GM23248 (cell line): ENCODE measurements around the gene SF3B4. TPM values are rescaled to one million over a fixed set of nuclear protein-coding genes. Genes with fewer than 3 reads are reported as not detected.

Source experiments
- DNase-seq: peaks from one replicate; pipeline ENCODE4 v3.0.0-alpha.2; 2015
- H2AFZ ChIP-seq: fragments of 200-600 bp; sonication (generic); 2 replicates; pipeline ENCODE4 v1.6.1; 2016; ENCODE audit warnings: antibody characterized with exemption
- H3F3A ChIP-seq: fragments of 200-600 bp; sonication (generic); 2 replicates; pipeline ENCODE4 v1.6.1; 2016; ENCODE audit warnings: mild to moderate bottlenecking, antibody characterized with exemption, mixed run types; ENCODE audit not compliant: insufficient read depth
- H3K27ac ChIP-seq: fragments of 200-600 bp; sonication (generic); 2 replicates; pipeline ENCODE4 v1.5.1; 2016; ENCODE audit warnings: mild to moderate bottlenecking
- H3K27me3 ChIP-seq: fragments of 200-600 bp; sonication (generic); replicated peaks from 2 replicates; pipeline ENCODE4 v1.6.1; 2016; ENCODE audit warnings: mild to moderate bottlenecking; ENCODE audit not compliant: insufficient read depth
- H3K36me3 ChIP-seq: fragments of 200-600 bp; sonication (generic); 2 replicates; pipeline ENCODE4 v1.6.1; 2016; ENCODE audit warnings: low read depth, mild to moderate bottlenecking
- H3K4me1 ChIP-seq: fragments of 200-600 bp; sonication (generic); 2 replicates; pipeline ENCODE4 v1.6.1; 2016; ENCODE audit warnings: mild to moderate bottlenecking; ENCODE audit not compliant: insufficient read depth
- H3K4me2 ChIP-seq: fragments of 200-600 bp; sonication (generic); one replicate; pipeline ENCODE4 v1.6.1; 2016; ENCODE audit warnings: mild to moderate bottlenecking; ENCODE audit not compliant: unreplicated experiment
- H3K4me3 ChIP-seq: fragments of 200-600 bp; sonication (generic); 2 replicates; pipeline ENCODE4 v1.5.1; 2016; ENCODE audit warnings: mild to moderate bottlenecking
- H3K79me2 ChIP-seq: fragments of 200-600 bp; sonication (generic); 2 replicates; pipeline ENCODE4 v1.6.1; 2016; ENCODE audit warnings: mild to moderate bottlenecking; ENCODE audit not compliant: insufficient read depth
- H3K9ac ChIP-seq: fragments of 200-600 bp; sonication (generic); 2 replicates; pipeline ENCODE4 v1.6.1; 2016; ENCODE audit warnings: mild to moderate bottlenecking
- H3K9me2 ChIP-seq: fragments of 200-600 bp; sonication (generic); 2 replicates; pipeline ENCODE4 v1.6.1; 2016; ENCODE audit warnings: mixed run types, mild to moderate bottlenecking, moderate library complexity; ENCODE audit not compliant: insufficient read depth
- H3K9me3 ChIP-seq: fragments of 200-600 bp; sonication (generic); one replicate; pipeline ENCODE4 v1.6.1; 2017; ENCODE audit warnings: low read depth
- H4K20me1 ChIP-seq: fragments of 200-600 bp; sonication (generic); 2 replicates; pipeline ENCODE4 v1.6.0; 2016; ENCODE audit not compliant: insufficient read depth
- EZH2 ChIP-seq: fragments of 200-600 bp; sonication (generic); IDR thresholded peaks from 2 replicates; pipeline ENCODE4 v1.6.1; 2018; ENCODE audit warnings: antibody characterized with exemption, mild to moderate bottlenecking; ENCODE audit not compliant: insufficient read depth, poor library complexity, severe bottlenecking
- EZH2phosphoT487 ChIP-seq: fragments of 200-600 bp; sonication (generic); IDR thresholded peaks from 2 replicates; pipeline ENCODE4 v1.6.1; 2018; ENCODE audit warnings: antibody characterized with exemption, moderate library complexity, mild to moderate bottlenecking, low read depth; ENCODE audit not compliant: insufficient read depth
- WGBS, 2 experiments: methylation state at CpG; one replicate each; pipeline ENCODE4 v1.1.6; 2015 to 2017; ENCODE audit warnings: low lambda C conversion rate in 2 of 2, low coverage in 1 of 2; ENCODE audit errors: missing lambda C conversion rate in 2 of 2; 5-methylcytosine and 5-hydroxymethylcytosine counted together
- in situ Hi-C: fragments of 300-500 bp; cut with MboI; formaldehyde crosslinking; loops from 2 replicates; pipeline ENCODE4 v1.15.0; 2020
- polyA plus RNA-seq: library from polyadenylated mRNA; unstranded; fragments of >200 nt; fragmentation: Nextera tagmentation; extraction: Ambion mirVana; gene quantifications from 2 replicates; pipeline ENCODE4 v1.2.1, GENCODE V29; 2016
- total RNA-seq: library from RNA; depleted of rRNA; stranded (reverse); fragments of >200 nt; shearing (Covaris generic); gene quantifications from 2 replicates; pipeline ENCODE4 v1.2.3, GENCODE V29; 2014

The SF3B4 gene
- total and polyA plus RNA-seq, 2 experiments from 2014 or later: 12.3 to 98.0 TPM

GRCh38 chr1:149927056-149927562 lies 494 bp downstream of the SF3B4 start:
- Histone ChIP-seq H3K9ac (peak overlapping the region; percentile 91), H3K9me2 (no peaks in the 10 kb centered on the region), H3F3A (peaks cover 30% of the 10 kb centered on the region), H3K4me1 (peaks cover 39% of the 10 kb centered on the region), H4K20me1 (no peaks in the 10 kb centered on the region), H3K4me2 (peak overlapping the region; percentile 90), H3K4me3 (peak overlapping the region; percentile 95), H2AFZ (peak overlapping the region; percentile 81), H3K79me2 (peaks cover 35% of the 10 kb centered on the region), H3K27ac (peak overlapping the region; percentile 90), H3K27me3 (no peaks in the 10 kb centered on the region), H3K9me3 (no peaks in the 10 kb centered on the region), H3K36me3 (peaks cover 37% of the 10 kb centered on the region)
- WGBS, 2 experiments: 1% methylated on average over 10 of the region's 10 CpGs
- in situ Hi-C loops: no loop called here
- DNase-seq: peak; percentile 43
- TF ChIP-seq EZH2: no peak
- no peak for TF ChIP-seq EZH2phosphoT487

DNA sequence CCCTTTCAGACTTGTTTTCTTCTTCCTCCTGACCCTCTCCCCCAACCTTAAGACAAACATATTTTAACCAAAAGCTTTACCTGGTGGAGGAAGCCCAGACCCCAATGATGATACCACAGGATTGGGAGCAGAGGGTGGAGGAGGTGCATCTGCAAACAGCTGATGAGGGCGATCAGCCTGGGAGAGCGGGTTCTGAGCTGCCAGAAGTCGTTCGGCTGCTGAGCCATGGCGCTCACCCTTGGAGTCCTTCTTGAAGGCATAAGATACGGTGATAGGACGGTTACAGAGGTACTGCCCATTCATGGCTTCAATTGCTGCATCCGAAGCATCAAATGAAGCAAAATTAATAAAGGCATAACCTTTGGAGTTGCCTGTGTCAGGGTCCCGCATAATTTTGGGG lies 1.3 kb downstream of the SF3B4 start:
- Histone ChIP-seq H3K9me3 (no peaks in the 10 kb centered on the region), H2AFZ (no peak overlapping the region), H3K4me2 (peak overlapping the region; percentile 90), H4K20me1 (no peaks in the 10 kb centered on the region), H3F3A (peaks cover 37% of the 10 kb centered on the region), H3K79me2 (peaks cover 35% of the 10 kb centered on the region), H3K9me2 (no peaks in the 10 kb centered on the region), H3K27ac (no peak overlapping the region), H3K9ac (0 out of 2 replicates have a peak overlapping the region, but pooled peaks have one; percentile 91), H3K27me3 (no peaks in the 10 kb centered on the region), H3K4me3 (peak overlapping the region; percentile 95), H3K4me1 (peaks cover 34% of the 10 kb centered on the region), H3K36me3 (peaks cover 42% of the 10 kb centered on the region)
- in situ Hi-C loops: no loop called here
- TF ChIP-seq EZH2phosphoT487 (no peak), EZH2 (no peak)
- 89 to 93% methylated on average over 9 of the region's 9 CpGs for WGBS, 2 experiments
- DNase-seq: no peak

DNA sequence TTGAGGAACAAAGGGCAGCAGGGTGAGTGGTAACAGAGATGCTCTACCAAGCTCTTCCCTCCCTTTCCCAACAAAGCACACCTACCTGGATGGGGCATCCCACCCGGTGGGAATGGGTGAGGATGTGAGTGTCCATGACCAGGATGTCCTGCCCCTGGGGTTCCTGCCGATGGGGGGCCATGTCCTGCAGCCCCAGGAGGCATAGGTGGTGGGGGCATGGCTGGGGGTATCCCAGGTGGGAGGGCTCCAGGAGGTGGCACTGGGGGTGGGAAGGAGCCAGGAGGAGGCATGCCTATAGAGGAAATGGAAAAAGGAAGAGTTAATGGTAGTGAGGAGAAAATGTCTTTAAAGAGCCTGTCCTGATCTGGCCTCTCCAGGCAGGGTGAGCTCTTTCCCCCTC lies 1.9 kb downstream of the SF3B4 start:
- Histone ChIP-seq H4K20me1 (no peaks in the 10 kb centered on the region), H3K79me2 (peaks cover 35% of the 10 kb centered on the region), H3K4me2 (peak overlapping the region; percentile 90), H2AFZ (no peak overlapping the region), H3K27ac (no peak overlapping the region), H3K9ac (no peak overlapping the region), H3K36me3 (peaks cover 42% of the 10 kb centered on the region), H3F3A (peaks cover 37% of the 10 kb centered on the region), H3K4me3 (no peak overlapping the region), H3K4me1 (peaks cover 28% of the 10 kb centered on the region), H3K9me2 (no peaks in the 10 kb centered on the region), H3K9me3 (no peaks in the 10 kb centered on the region), H3K27me3 (no peaks in the 10 kb centered on the region)
- no peak for DNase-seq
- WGBS, 2 experiments: 98 to 100% methylated on average over 2 of the region's 2 CpGs
- in situ Hi-C loops: no loop called here
- no peak for TF ChIP-seq EZH2
- no peak for TF ChIP-seq EZH2phosphoT487

- Histone ChIP-seq H3K4me1 (peaks cover 25% of the 10 kb centered on the region), H4K20me1 (no peaks in the 10 kb centered on the region), H3K9ac (no peak overlapping the region), H3K9me2 (no peaks in the 10 kb centered on the region), H3F3A (peaks cover 34% of the 10 kb centered on the region), H3K4me2 (peak overlapping the region; percentile 1), H3K36me3 (peaks cover 42% of the 10 kb centered on the region), H3K27ac (no peak overlapping the region), H3K9me3 (no peaks in the 10 kb centered on the region), H3K79me2 (peaks cover 35% of the 10 kb centered on the region), H2AFZ (no peak overlapping the region), H3K27me3 (no peaks in the 10 kb centered on the region), H3K4me3 (no peak overlapping the region)
- DNase-seq: no peak
- no peak for TF ChIP-seq EZH2phosphoT487
- 87 to 89% methylated on average over 3 of the region's 3 CpGs for WGBS, 2 experiments
- in situ Hi-C loops: no loop called here
These were observed 2.3 kb downstream of the SF3B4 start for GRCh38 chr1:149925345-149925744.

DNA sequence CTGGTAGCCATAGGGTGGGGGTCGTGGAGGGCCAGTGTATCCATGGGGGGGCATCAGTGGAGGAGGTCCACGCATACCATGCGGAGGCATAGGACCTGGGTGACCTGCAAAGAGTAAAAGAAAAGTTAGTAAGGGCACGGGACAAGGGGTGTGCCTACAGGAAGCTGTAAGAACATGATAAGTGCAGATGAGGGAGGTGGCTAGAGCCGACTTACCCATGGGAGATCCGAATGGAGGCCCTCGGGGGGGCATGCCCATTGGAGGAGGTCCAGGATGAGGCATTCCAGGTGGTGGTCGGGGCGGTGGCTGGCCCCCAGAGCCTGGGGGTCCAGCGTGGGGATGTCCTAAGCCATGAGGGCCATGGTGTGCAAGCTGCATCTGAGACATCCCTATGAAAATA lies 4.0 kb downstream of the SF3B4 start:
- no peak for TF ChIP-seq EZH2phosphoT487
- TF ChIP-seq EZH2: no peak
- H3K4me3 ChIP-seq: no peak overlapping the region
- peaks cover 23% of the 10 kb centered on the region for H3K4me1 ChIP-seq
- peaks cover 35% of the 10 kb centered on the region for H3K79me2 ChIP-seq
- WGBS, 2 experiments: 78 to 84% methylated on average over 7 to 10 of the region's 10 CpGs
- DNase-seq: no peak
- H3F3A ChIP-seq: peaks cover 28% of the 10 kb centered on the region
- no peak overlapping the region for H3K9ac ChIP-seq
- H3K4me2 ChIP-seq: no peak overlapping the region
- H4K20me1 ChIP-seq: no peaks in the 10 kb centered on the region
- no peaks in the 10 kb centered on the region for H3K27me3 ChIP-seq
- peaks cover 42% of the 10 kb centered on the region for H3K36me3 ChIP-seq
- no peak overlapping the region for H3K27ac ChIP-seq
- no peaks in the 10 kb centered on the region for H3K9me3 ChIP-seq
- H3K9me2 ChIP-seq: no peaks in the 10 kb centered on the region
- in situ Hi-C loops: no loop called here
- H2AFZ ChIP-seq: no peak overlapping the region
